IMR-90 (cell line): ENCODE measurements around the gene KAZALD1. TPM values are rescaled to one million over a fixed set of nuclear protein-coding genes. Genes with fewer than 3 reads are reported as not detected.

ENCODE experiments used
- ATAC-seq: fragments of 200-7000 bp; cut with Tn5 transposase; 2 replicates; pipeline ENCODE4 v1.9.1; 2020; ENCODE audit warnings: low read depth, mild to moderate bottlenecking, moderate library complexity
- BruUV-seq: library from RNA; stranded (reverse); fragments of 400-500 nt; replicated peaks from 2 replicates; lab custom pipeline; 2021; lab: Mats Ljungman, UMichigan
- CTCF ChIA-PET: fragments of 300-600 bp; formaldehyde crosslinking; extraction: SDS; loops from one replicate; lab custom pipeline; 2021; ENCODE audit warnings: antibody characterized with exemption; lab: Yijun Ruan, JAX
- POLR2A ChIA-PET: fragments of 300-600 bp; sonication (Branson Sonifier 250); formaldehyde crosslinking; loops from one replicate; lab custom pipeline; 2022; ENCODE audit warnings: antibody characterized with exemption; ENCODE audit not compliant: unreplicated experiment; lab: Charles Lee
- DNase-seq: peaks from one replicate; pipeline ENCODE4 v3.0.0; 2013
- H2AFZ ChIP-seq: replicated peaks from 2 replicates; pipeline ENCODE3; 2013; ENCODE audit warnings: low read length, mild to moderate bottlenecking; ENCODE audit not compliant: poor library complexity
- H2AK5ac ChIP-seq: 2 replicates; pipeline ENCODE4 v1.6.1; 2013; ENCODE audit warnings: low read depth, low read length, inconsistent platforms
- H2AK9ac ChIP-seq: replicated peaks from 2 replicates; pipeline ENCODE3; 2013; ENCODE audit warnings: mild to moderate bottlenecking, low read depth, low read length, moderate library complexity; ENCODE audit not compliant: poor library complexity
- H2BK120ac ChIP-seq: 2 replicates; pipeline ENCODE4 v1.6.1; 2013; ENCODE audit warnings: low read depth, low read length, inconsistent platforms
- H2BK15ac ChIP-seq: 3 replicates; pipeline ENCODE4 v1.6.1; 2013; ENCODE audit warnings: low read depth, low read length, inconsistent platforms
- H2BK20ac ChIP-seq: 2 replicates; pipeline ENCODE4 v1.6.1; 2013; ENCODE audit warnings: low read depth, mild to moderate bottlenecking, inconsistent platforms, low read length, moderate library complexity
- H2BK5ac ChIP-seq: 2 replicates; pipeline ENCODE4 v1.6.1; 2013; ENCODE audit warnings: mild to moderate bottlenecking, low read depth, low read length, inconsistent platforms; ENCODE audit not compliant: poor library complexity, severe bottlenecking
- H3K14ac ChIP-seq: replicated peaks from 2 replicates; pipeline ENCODE4 v1.6.1; 2013; ENCODE audit warnings: low read depth, low read length, inconsistent platforms
- H3K18ac ChIP-seq: 2 replicates; pipeline ENCODE4 v1.6.1; 2013; ENCODE audit warnings: low read depth, low read length, control low read depth
- H3K23ac ChIP-seq: 2 replicates; pipeline ENCODE4 v1.6.1; 2013; ENCODE audit warnings: low read depth, low read length, inconsistent platforms
- H3K27ac ChIP-seq: 2 replicates; pipeline ENCODE4 v1.5.1; 2013; ENCODE audit warnings: mild to moderate bottlenecking, control low read depth, low read length; ENCODE audit not compliant: insufficient read depth
- H3K27me3 ChIP-seq: 2 replicates; pipeline ENCODE4 v1.6.1; 2013; ENCODE audit warnings: low read length; ENCODE audit not compliant: control insufficient read depth, insufficient read depth
- H3K36me3 ChIP-seq: 2 replicates; pipeline ENCODE4 v1.6.1; 2013; ENCODE audit warnings: low read length, mixed read lengths; ENCODE audit not compliant: control insufficient read depth, insufficient read depth
- H3K4ac ChIP-seq: 2 replicates; pipeline ENCODE4 v1.6.1; 2013; ENCODE audit warnings: low read depth, low read length, inconsistent platforms
- H3K4me1 ChIP-seq: 2 replicates; pipeline ENCODE4 v1.6.1; 2013; ENCODE audit warnings: low read length, mixed read lengths; ENCODE audit not compliant: control insufficient read depth, insufficient read depth
- H3K4me2 ChIP-seq: 2 replicates; pipeline ENCODE4 v1.6.1; 2013; ENCODE audit warnings: low read depth, mild to moderate bottlenecking, control low read depth, low read length, moderate library complexity
- H3K4me3 ChIP-seq: 2 replicates; pipeline ENCODE4 v1.5.1; 2013; ENCODE audit warnings: low read depth, mild to moderate bottlenecking, control low read depth, low read length, moderate library complexity; ENCODE audit not compliant: insufficient read depth
- H3K56ac ChIP-seq: 2 replicates; pipeline ENCODE4 v1.6.1; 2013; ENCODE audit warnings: low read length, inconsistent platforms; ENCODE audit not compliant: insufficient read depth; ENCODE audit errors: extremely low read depth
- H3K79me1 ChIP-seq, 2 experiments: 2 replicates each; pipeline ENCODE4 v1.6.1; 2013; ENCODE audit warnings: low read length in 2 of 2, inconsistent platforms in 1 of 2, low read depth in 1 of 2
- H3K9ac ChIP-seq: 2 replicates; pipeline ENCODE4 v1.6.1; 2013; ENCODE audit warnings: low read depth, low read length, control low read depth
- H3K9me1 ChIP-seq: 2 replicates; pipeline ENCODE4 v1.6.1; 2013; ENCODE audit warnings: low read length, inconsistent platforms; ENCODE audit not compliant: insufficient read depth
- H3K9me3 ChIP-seq: 2 replicates; pipeline ENCODE4 v1.6.1; 2013; ENCODE audit warnings: low read length; ENCODE audit not compliant: control insufficient read depth, insufficient read depth
- H4K20me1 ChIP-seq: 2 replicates; pipeline ENCODE4 v1.6.1; 2013; ENCODE audit warnings: low read length, inconsistent platforms; ENCODE audit not compliant: insufficient read depth
- H4K5ac ChIP-seq: 2 replicates; pipeline ENCODE4 v1.6.1; 2013; ENCODE audit warnings: mild to moderate bottlenecking, low read depth, low read length, control low read depth
- H4K8ac ChIP-seq, 2 experiments: 2 replicates each; pipeline ENCODE4 v1.6.1; 2013; ENCODE audit warnings: low read depth in 2 of 2, low read length in 2 of 2, control low read depth in 1 of 2, inconsistent platforms in 1 of 2
- H4K91ac ChIP-seq: 2 replicates; pipeline ENCODE4 v1.6.1; 2013; ENCODE audit warnings: low read depth, low read length, inconsistent platforms; ENCODE audit not compliant: insufficient read depth
- BHLHE40 ChIP-seq: fragments of 150-350 bp; IDR thresholded peaks from 2 replicates; pipeline ENCODE4 v1.6.1; 2016; ENCODE audit warnings: mild to moderate bottlenecking, low read depth, low read length
- CEBPB ChIP-seq: IDR thresholded peaks from 2 replicates; pipeline ENCODE4 v1.6.1; 2012; ENCODE audit warnings: low read depth, low read length, improper control_type of control experiment
- CHD1 ChIP-seq: IDR thresholded peaks from 2 replicates; pipeline ENCODE4 v1.6.1; 2012; ENCODE audit warnings: low read depth, low read length, improper control_type of control experiment
- FOS ChIP-seq: fragments of 150-350 bp; IDR thresholded peaks from 2 replicates; pipeline ENCODE4 v1.6.1; 2016; ENCODE audit warnings: low read depth, low read length
- MAZ ChIP-seq: IDR thresholded peaks from 2 replicates; pipeline ENCODE4 v1.6.1; 2012; ENCODE audit warnings: low read depth, mild to moderate bottlenecking, low read length, improper control_type of control experiment, moderate library complexity, borderline replicate concordance
- MXI1 ChIP-seq: IDR thresholded peaks from 2 replicates; pipeline ENCODE4 v1.6.1; 2012; ENCODE audit warnings: low read depth, mild to moderate bottlenecking, low read length, moderate library complexity, borderline replicate concordance
- NFE2L2 ChIP-seq: fragments of 150-350 bp; IDR thresholded peaks from 2 replicates; pipeline ENCODE4 v1.6.1; 2016; ENCODE audit warnings: low read depth, mild to moderate bottlenecking, low read length
- POLR2A ChIP-seq: IDR thresholded peaks from 2 replicates; pipeline ENCODE4 v1.6.1; 2012; ENCODE audit warnings: mild to moderate bottlenecking, low read depth, low read length
- RAD21 ChIP-seq: IDR thresholded peaks from 2 replicates; pipeline ENCODE4 v1.6.1; 2012; ENCODE audit warnings: low read length, improper control_type of control experiment
- RCOR1 ChIP-seq: IDR thresholded peaks from 2 replicates; pipeline ENCODE4 v1.6.1; 2012; ENCODE audit warnings: mild to moderate bottlenecking, low read length, improper control_type of control experiment; ENCODE audit not compliant: insufficient replicate concordance
- RFX5 ChIP-seq: IDR thresholded peaks from 2 replicates; pipeline ENCODE4 v1.8.0; 2012; ENCODE audit warnings: low read depth, mild to moderate bottlenecking, low read length, moderate library complexity
- SMC3 ChIP-seq: fragments of 150-350 bp; IDR thresholded peaks from 2 replicates; pipeline ENCODE4 v1.6.1; 2016; ENCODE audit warnings: low read depth, mild to moderate bottlenecking, antibody characterized with exemption, low read length, moderate library complexity
- WGBS, 2 experiments: methylation state at CpG; one replicate each; pipeline versions ENCODE4 v1.1.5 to v1.1.7; 2013; ENCODE audit warnings: missing lambda C conversion rate in 2 of 2; ENCODE audit not compliant: insufficient read length in 1 of 2; ENCODE audit errors: extremely low coverage in 2 of 2; 5-methylcytosine and 5-hydroxymethylcytosine counted together
- dilution Hi-C: fragments of 300-500 bp; cut with HindIII; formaldehyde crosslinking; loops from one replicate; pipeline ENCODE4 v1.14.3; 2018; ENCODE audit warnings: low sequenced_read_pairs; ENCODE audit not compliant: unreplicated experiment
- in situ Hi-C: fragments of 300-500 bp; cut with MboI; formaldehyde crosslinking; loops from 3 replicates; pipeline ENCODE4 v1.14.3; 2019; ENCODE audit warnings: low sequenced_read_pairs, inconsistent platforms, mixed read lengths
- intact Hi-C: fragments of 100-400 bp; cut with micrococcal nuclease; formaldehyde crosslinking; loops from 2 replicates; pipeline ENCODE4 v1.10.0; 2022
- polyA plus RNA-seq, 3 experiments: library from polyadenylated mRNA; depleted of rRNA; stranded (reverse); fragments of >200 nt; gene quantifications; 2 replicates each; pipeline ENCODE4 v1.2.3, GENCODE V29; 2012; ENCODE audit warnings: low replicate concordance in 1 of 3
- total RNA-seq: library from RNA; depleted of rRNA; stranded (reverse); fragments of >200 nt; gene quantifications from 2 replicates; pipeline ENCODE4 v1.2.3, GENCODE V29; 2012
- TF ChIP-seq, protein P1 (sequence below): fragments of 150-350 bp; IDR thresholded peaks from 2 replicates; pipeline ENCODE4 v1.6.1; 2017; ENCODE audit warnings: mild to moderate bottlenecking, antibody characterized with exemption, low read length, low read depth
- TF ChIP-seq, protein P2 (sequence below): fragments of 150-350 bp; IDR thresholded peaks from 2 replicates; pipeline ENCODE4 v1.6.1; 2016; ENCODE audit warnings: low read depth, mild to moderate bottlenecking, low read length, moderate library complexity, borderline replicate concordance
- TF ChIP-seq, protein P3 (sequence below): conservative IDR thresholded peaks from 2 replicates; pipeline ENCODE4 v1.5.1; 2012; ENCODE audit warnings: mild to moderate bottlenecking, low read depth, low read length, improper control_type of control experiment

The KAZALD1 gene
- total and polyA plus RNA-seq, 2 of the 4 experiments (the other 2 are of a cell fraction) = 9.1 to 18.6 TPM

DNA sequence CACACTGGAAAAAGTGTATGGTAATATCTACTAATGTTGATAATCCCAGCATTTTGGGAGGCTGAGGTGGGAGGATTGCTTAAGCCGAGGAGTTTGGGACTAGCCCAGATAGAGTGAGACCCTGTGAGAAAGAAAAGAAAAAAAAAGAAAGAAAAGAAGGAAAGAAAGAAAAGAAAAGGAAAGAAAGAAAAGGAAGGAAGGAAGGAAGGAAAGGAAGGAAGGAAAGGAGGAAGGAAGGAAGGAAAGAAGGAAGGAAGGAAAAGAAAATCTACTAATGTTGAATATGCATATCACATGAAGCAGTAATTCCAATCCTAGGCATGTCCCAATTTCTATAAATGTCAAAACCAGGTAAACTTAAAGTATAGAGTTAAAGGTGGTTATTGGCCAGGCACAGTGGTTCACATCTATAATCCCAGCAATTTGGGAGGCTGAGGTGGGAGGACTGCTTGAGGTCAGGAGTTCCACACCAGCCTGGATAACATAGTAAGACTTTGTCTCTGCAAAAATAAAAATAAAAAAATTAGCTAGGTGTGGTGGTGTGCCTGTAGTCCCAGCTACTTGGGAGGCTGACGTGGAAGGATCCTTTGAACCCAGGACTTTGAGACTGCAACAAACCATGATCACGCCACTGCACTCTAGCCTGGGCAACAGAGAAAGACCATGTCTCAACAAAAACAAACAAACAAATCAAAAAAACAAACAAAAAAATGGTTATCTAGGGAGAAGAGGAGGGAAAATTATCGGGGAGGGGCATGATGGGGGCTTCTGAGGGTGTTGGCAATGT is 5.2 kb upstream of the KAZALD1 start:
- intact Hi-C loops (no loop called here), dilution Hi-C loops (no loop called here), in situ Hi-C loops (no loop called here)
- no peak overlapping the region for H2AK9ac ChIP-seq
- no peak overlapping the region for H3K23ac ChIP-seq
- no peaks in the 10 kb centered on the region for H3K9me1 ChIP-seq
- no peak overlapping the region for H2BK20ac ChIP-seq
- no peak overlapping the region for H3K14ac ChIP-seq
- no peaks in the 10 kb centered on the region; the same call in none of the 2 replicates for H4K20me1 ChIP-seq
- no peak overlapping the region for H2AK5ac ChIP-seq
- H2BK120ac ChIP-seq = no peak overlapping the region
- BruUV-seq = no TSS peak
- no peak overlapping the region for H3K4me2 ChIP-seq
- no peak overlapping the region for H4K91ac ChIP-seq
- H4K8ac ChIP-seq = no peak overlapping the region
- H3K4ac ChIP-seq = no peak overlapping the region
- ChIA-PET CTCF (interaction anchor here (1.4 to 1.5 kb wide), 2 partner anchors 10 to 86 kb away, joined by 5 to 7 read pairs; no protein-coding TSS in a partner anchor), POLR2A (no interaction called here)
- ATAC-seq (no peak), DNase-seq (no peak)
- H2BK15ac ChIP-seq = no peak overlapping the region
- H4K5ac ChIP-seq = no peak overlapping the region
- 100% methylated on average over 1 of the region's 4 CpGs; no CpG with 5 or more reads in 1 of the 2 experiments for WGBS, 2 experiments
- peaks cover 7% of the 10 kb centered on the region for H3K4me1 ChIP-seq
- no peaks in the 10 kb centered on the region for H3K36me3 ChIP-seq
- H3K9ac ChIP-seq = no peak overlapping the region
- H3K27ac ChIP-seq = no peak overlapping the region
- no peak overlapping the region for H3K18ac ChIP-seq
- H3K79me1 ChIP-seq = peaks cover 4 to 33% of the 10 kb centered on the region in 2 experiments
- no peaks in the 10 kb centered on the region for H3K27me3 ChIP-seq
- H3K4me3 ChIP-seq = no peak overlapping the region
- H3K56ac ChIP-seq = no peak overlapping the region
- H3K9me3 ChIP-seq = no peaks in the 10 kb centered on the region
- H2AFZ ChIP-seq = no peak overlapping the region
- H2BK5ac ChIP-seq = no peak overlapping the region
- TF ChIP-seq RCOR1 (no peak), CEBPB (no peak), BHLHE40 (no peak), FOS (no peak), RFX5 (no peak), RAD21 (no peak), MAZ (no peak), NFE2L2 (no peak), MXI1 (no peak), SMC3 (no peak), POLR2A (no peak), CHD1 (no peak)
- TF ChIP-seq, protein P1, sequence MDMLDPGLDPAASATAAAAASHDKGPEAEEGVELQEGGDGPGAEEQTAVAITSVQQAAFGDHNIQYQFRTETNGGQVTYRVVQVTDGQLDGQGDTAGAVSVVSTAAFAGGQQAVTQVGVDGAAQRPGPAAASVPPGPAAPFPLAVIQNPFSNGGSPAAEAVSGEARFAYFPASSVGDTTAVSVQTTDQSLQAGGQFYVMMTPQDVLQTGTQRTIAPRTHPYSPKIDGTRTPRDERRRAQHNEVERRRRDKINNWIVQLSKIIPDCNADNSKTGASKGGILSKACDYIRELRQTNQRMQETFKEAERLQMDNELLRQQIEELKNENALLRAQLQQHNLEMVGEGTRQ = no peak
- TF ChIP-seq, protein P2, sequence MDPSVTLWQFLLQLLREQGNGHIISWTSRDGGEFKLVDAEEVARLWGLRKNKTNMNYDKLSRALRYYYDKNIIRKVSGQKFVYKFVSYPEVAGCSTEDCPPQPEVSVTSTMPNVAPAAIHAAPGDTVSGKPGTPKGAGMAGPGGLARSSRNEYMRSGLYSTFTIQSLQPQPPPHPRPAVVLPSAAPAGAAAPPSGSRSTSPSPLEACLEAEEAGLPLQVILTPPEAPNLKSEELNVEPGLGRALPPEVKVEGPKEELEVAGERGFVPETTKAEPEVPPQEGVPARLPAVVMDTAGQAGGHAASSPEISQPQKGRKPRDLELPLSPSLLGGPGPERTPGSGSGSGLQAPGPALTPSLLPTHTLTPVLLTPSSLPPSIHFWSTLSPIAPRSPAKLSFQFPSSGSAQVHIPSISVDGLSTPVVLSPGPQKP = no peak
- TF ChIP-seq, protein P3, sequence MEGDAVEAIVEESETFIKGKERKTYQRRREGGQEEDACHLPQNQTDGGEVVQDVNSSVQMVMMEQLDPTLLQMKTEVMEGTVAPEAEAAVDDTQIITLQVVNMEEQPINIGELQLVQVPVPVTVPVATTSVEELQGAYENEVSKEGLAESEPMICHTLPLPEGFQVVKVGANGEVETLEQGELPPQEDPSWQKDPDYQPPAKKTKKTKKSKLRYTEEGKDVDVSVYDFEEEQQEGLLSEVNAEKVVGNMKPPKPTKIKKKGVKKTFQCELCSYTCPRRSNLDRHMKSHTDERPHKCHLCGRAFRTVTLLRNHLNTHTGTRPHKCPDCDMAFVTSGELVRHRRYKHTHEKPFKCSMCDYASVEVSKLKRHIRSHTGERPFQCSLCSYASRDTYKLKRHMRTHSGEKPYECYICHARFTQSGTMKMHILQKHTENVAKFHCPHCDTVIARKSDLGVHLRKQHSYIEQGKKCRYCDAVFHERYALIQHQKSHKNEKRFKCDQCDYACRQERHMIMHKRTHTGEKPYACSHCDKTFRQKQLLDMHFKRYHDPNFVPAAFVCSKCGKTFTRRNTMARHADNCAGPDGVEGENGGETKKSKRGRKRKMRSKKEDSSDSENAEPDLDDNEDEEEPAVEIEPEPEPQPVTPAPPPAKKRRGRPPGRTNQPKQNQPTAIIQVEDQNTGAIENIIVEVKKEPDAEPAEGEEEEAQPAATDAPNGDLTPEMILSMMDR = no peak
